PC-9 (cell line): ENCODE measurements around the gene OR10D3. TPM values are rescaled to one million over a fixed set of nuclear protein-coding genes. Genes with fewer than 3 reads are reported as not detected.

Experiments
- BruUV-seq: library from RNA; stranded (reverse); fragments of 400-500 nt; replicated peaks from 2 replicates; lab custom pipeline; 2021; lab: Mats Ljungman, UMichigan
- CTCF ChIA-PET: fragments of 300-600 bp; sonication (Branson Sonifier 250); formaldehyde crosslinking; loops from one replicate; lab custom pipeline; 2022; ENCODE audit warnings: antibody characterized with exemption; lab: Charles Lee
- POLR2A ChIA-PET: fragments of 300-600 bp; sonication (Branson Sonifier 250); formaldehyde crosslinking; loops from one replicate; lab custom pipeline; 2022; ENCODE audit warnings: antibody characterized with exemption; ENCODE audit not compliant: unreplicated experiment; lab: Charles Lee
- DNase-seq, 2 experiments: peaks; one replicate each; pipeline versions ENCODE4 v3.0.0 to v3.0.0-alpha.2; 2015 to 2022; ENCODE audit warnings: mixed read lengths in 1 of 2
- H2AFZ ChIP-seq: fragments of 200-600 bp; sonication (generic); 2 replicates; pipeline ENCODE4 v1.8.1; 2017; ENCODE audit warnings: antibody characterized with exemption
- H3F3A ChIP-seq: fragments of 200-600 bp; sonication (generic); 2 replicates; pipeline ENCODE4 v1.8.1; 2017; ENCODE audit warnings: antibody characterized with exemption, mild to moderate bottlenecking, low read depth; ENCODE audit not compliant: insufficient read depth
- H3K27ac ChIP-seq: fragments of 200-600 bp; sonication (generic); 2 replicates; pipeline ENCODE4 v1.6.1; 2016; ENCODE audit warnings: mixed run types
- H3K27me3 ChIP-seq: fragments of 200-600 bp; sonication (generic); 2 replicates; pipeline ENCODE4 v1.6.1; 2016; ENCODE audit warnings: low read depth, mixed run types; ENCODE audit not compliant: insufficient read depth
- H3K36me3 ChIP-seq: fragments of 200-600 bp; sonication (generic); 2 replicates; pipeline ENCODE4 v1.6.1; 2016; ENCODE audit warnings: low read depth, mixed run types
- H3K4me1 ChIP-seq: fragments of 200-600 bp; sonication (generic); replicated peaks from 2 replicates; pipeline ENCODE4 v1.6.1; 2016; ENCODE audit warnings: mixed run types; ENCODE audit not compliant: insufficient read depth
- H3K4me2 ChIP-seq: fragments of 200-600 bp; sonication (generic); 2 replicates; pipeline ENCODE4 v1.6.1; 2017; ENCODE audit warnings: mixed run types
- H3K4me3 ChIP-seq: fragments of 200-600 bp; sonication (generic); 2 replicates; pipeline ENCODE4 v1.6.1; 2016; ENCODE audit warnings: mixed run types
- H3K79me2 ChIP-seq: fragments of 200-600 bp; sonication (generic); 2 replicates; pipeline ENCODE4 v1.6.1; 2017; ENCODE audit warnings: low read depth, mixed run types
- H3K9me2 ChIP-seq: fragments of 200-600 bp; sonication (generic); 2 replicates; pipeline ENCODE4 v1.8.1; 2017; ENCODE audit warnings: mild to moderate bottlenecking; ENCODE audit not compliant: insufficient read depth
- H3K9me3 ChIP-seq: fragments of 200-600 bp; sonication (generic); 2 replicates; pipeline ENCODE4 v1.8.1; 2016; ENCODE audit warnings: low read depth; ENCODE audit not compliant: insufficient read depth
- H4K20me1 ChIP-seq: fragments of 200-600 bp; sonication (generic); 2 replicates; pipeline ENCODE4 v1.8.1; 2017; ENCODE audit not compliant: insufficient read depth
- CTCF ChIP-seq: fragments of 200-600 bp; sonication (generic); conservative IDR thresholded peaks from 2 replicates; pipeline ENCODE4 v1.6.1; 2017; ENCODE audit warnings: mixed run types, antibody characterized with exemption, mild to moderate bottlenecking, moderate library complexity
- EZH2 ChIP-seq: fragments of 200-600 bp; sonication (generic); IDR thresholded peaks from 2 replicates; pipeline ENCODE4 v1.8.0; 2017; ENCODE audit warnings: antibody characterized with exemption, low read depth
- intact Hi-C: fragments of 100-400 bp; cut with micrococcal nuclease; formaldehyde crosslinking; loops from one replicate; pipeline ENCODE4 v1.10.0; 2022; ENCODE audit not compliant: unreplicated experiment
- total RNA-seq: library from RNA; stranded (reverse); gene quantifications from 2 replicates; pipeline ENCODE4 v1.2.3, GENCODE V29; 2021

Gene OR10D3
- total RNA-seq, 1 experiment from 2014 or later: not detected

GRCh38 chr11:124176925-124177715 is 6.0 kb upstream of the OR10D3 start:
- BruUV-seq: no TSS peak
- TF ChIP-seq CTCF (no peak), EZH2 (no peak)
- no peak for DNase-seq
- Histone ChIP-seq H3K27me3 (no peaks in the 10 kb centered on the region), H4K20me1 (no peaks in the 10 kb centered on the region), H3K9me2 (no peaks in the 10 kb centered on the region), H3K9me3 (no peaks in the 10 kb centered on the region), H3F3A (no peaks in the 10 kb centered on the region), H2AFZ (no peak overlapping the region), H3K27ac (no peak overlapping the region), H3K79me2 (no peaks in the 10 kb centered on the region), H3K4me3 (no peak overlapping the region), H3K4me2 (no peak overlapping the region), H3K4me1 (no peaks in the 10 kb centered on the region), H3K36me3 (no peaks in the 10 kb centered on the region)
- intact Hi-C loops: no loop called here
- POLR2A ChIA-PET: no interaction called here
- CTCF ChIA-PET: no interaction called here

GRCh38 chr11:124179310-124179709 is 3.8 kb upstream of the OR10D3 start:
- no peaks in the 10 kb centered on the region for H4K20me1 ChIP-seq
- no peaks in the 10 kb centered on the region for H3F3A ChIP-seq
- no peaks in the 10 kb centered on the region for H3K4me1 ChIP-seq
- H2AFZ ChIP-seq: no peak overlapping the region
- no peaks in the 10 kb centered on the region for H3K36me3 ChIP-seq
- peak in 1 of 2 experiments; percentile 44 for DNase-seq
- no peaks in the 10 kb centered on the region for H3K9me2 ChIP-seq
- H3K27ac ChIP-seq: no peak overlapping the region
- no TSS peak for BruUV-seq
- H3K27me3 ChIP-seq: no peaks in the 10 kb centered on the region
- ChIA-PET POLR2A (no interaction called here), CTCF (no interaction called here)
- no peaks in the 10 kb centered on the region for H3K9me3 ChIP-seq
- no peak overlapping the region for H3K4me3 ChIP-seq
- TF ChIP-seq CTCF (no peak), EZH2 (no peak)
- intact Hi-C loops: no loop called here
- H3K79me2 ChIP-seq: no peaks in the 10 kb centered on the region
- no peak overlapping the region for H3K4me2 ChIP-seq

GRCh38 chr11:124190298-124191139 is 7.4 kb downstream of the OR10D3 start:
- POLR2A ChIA-PET: no interaction called here
- CTCF ChIA-PET: no interaction called here
- no peak overlapping the region for H3K4me3 ChIP-seq
- intact Hi-C loops: no loop called here
- H3K27me3 ChIP-seq: no peaks in the 10 kb centered on the region
- H3K4me1 ChIP-seq: no peaks in the 10 kb centered on the region
- TF ChIP-seq EZH2: no peak
- no peak for TF ChIP-seq CTCF
- H4K20me1 ChIP-seq: no peaks in the 10 kb centered on the region
- DNase-seq: no peak
- no peak overlapping the region for H2AFZ ChIP-seq
- H3K36me3 ChIP-seq: no peaks in the 10 kb centered on the region
- no TSS peak for BruUV-seq
- no peak overlapping the region for H3K4me2 ChIP-seq
- no peak overlapping the region for H3K27ac ChIP-seq
- H3F3A ChIP-seq: no peaks in the 10 kb centered on the region
- H3K9me2 ChIP-seq: no peaks in the 10 kb centered on the region
- H3K9me3 ChIP-seq: no peaks in the 10 kb centered on the region
- no peaks in the 10 kb centered on the region for H3K79me2 ChIP-seq
